WERI-Rb-1 (cell line): Measurements from ENCODE around the gene XPO5.

Experiments used
- DNase-seq: peaks from one replicate; pipeline ENCODE4 v3.0.0-alpha.2; 2020
- H3K27ac ChIP-seq: fragments of 250-450 bp; sonication (Bioruptor Pico); 2 replicates; pipeline ENCODE4 v1.5.1; 2020; ENCODE audit warnings: mild to moderate bottlenecking, moderate library complexity
- H3K27me3 ChIP-seq: fragments of 250-450 bp; sonication (Bioruptor Pico); 2 replicates; pipeline ENCODE4 v1.5.1; 2021; ENCODE audit warnings: mild to moderate bottlenecking, low read depth, moderate library complexity; ENCODE audit not compliant: insufficient read depth, severe bottlenecking
- H3K36me3 ChIP-seq: fragments of 250-450 bp; sonication (Bioruptor Pico); 2 replicates; pipeline ENCODE4 v1.5.1; 2020; ENCODE audit warnings: mild to moderate bottlenecking, moderate library complexity
- H3K4me3 ChIP-seq: 2 replicates; pipeline ENCODE4 v1.5.1; 2011; ENCODE audit warnings: low read depth, mild to moderate bottlenecking, control low read depth, low read length
- H3K9me3 ChIP-seq: fragments of 250-450 bp; sonication (Bioruptor Pico); 2 replicates; pipeline ENCODE4 v1.5.1; 2021; ENCODE audit warnings: mild to moderate bottlenecking, moderate library complexity; ENCODE audit not compliant: severe bottlenecking
- TF ChIP-seq, protein P1 (sequence below): IDR thresholded peaks from 2 replicates; pipeline ENCODE4 v1.5.1; 2011; ENCODE audit warnings: low read depth, mild to moderate bottlenecking, control low read depth, inconsistent platforms, low read length

The XPO5 gene

DNA sequence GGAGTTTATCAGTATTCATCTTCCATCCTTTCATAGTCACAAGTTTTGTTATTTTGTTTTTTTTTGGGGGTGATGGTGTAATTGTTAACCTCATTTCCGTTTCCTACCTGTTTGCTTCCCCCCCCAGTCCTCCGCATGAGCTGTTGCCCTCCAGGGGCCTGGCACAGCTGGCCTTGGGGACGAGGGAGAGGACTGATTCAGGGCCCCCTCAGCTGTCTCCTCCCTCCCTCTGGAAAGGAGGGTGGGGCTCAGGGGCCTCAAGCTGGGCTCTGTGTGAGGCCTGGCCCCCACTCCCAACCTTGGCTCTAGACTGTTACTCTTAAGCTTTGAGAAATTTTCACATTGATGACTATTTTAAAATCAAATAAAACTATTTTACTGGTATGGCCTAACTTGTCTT, 69.7 kb downstream of the XPO5 start:
- Histone ChIP-seq H3K4me3 (no peak overlapping the region), H3K9me3 (no peaks in the 10 kb centered on the region), H3K36me3 (peaks cover 50% of the 10 kb centered on the region), H3K27ac (no peak overlapping the region), H3K27me3 (peaks cover 12% of the 10 kb centered on the region)
- TF ChIP-seq, protein P1, sequence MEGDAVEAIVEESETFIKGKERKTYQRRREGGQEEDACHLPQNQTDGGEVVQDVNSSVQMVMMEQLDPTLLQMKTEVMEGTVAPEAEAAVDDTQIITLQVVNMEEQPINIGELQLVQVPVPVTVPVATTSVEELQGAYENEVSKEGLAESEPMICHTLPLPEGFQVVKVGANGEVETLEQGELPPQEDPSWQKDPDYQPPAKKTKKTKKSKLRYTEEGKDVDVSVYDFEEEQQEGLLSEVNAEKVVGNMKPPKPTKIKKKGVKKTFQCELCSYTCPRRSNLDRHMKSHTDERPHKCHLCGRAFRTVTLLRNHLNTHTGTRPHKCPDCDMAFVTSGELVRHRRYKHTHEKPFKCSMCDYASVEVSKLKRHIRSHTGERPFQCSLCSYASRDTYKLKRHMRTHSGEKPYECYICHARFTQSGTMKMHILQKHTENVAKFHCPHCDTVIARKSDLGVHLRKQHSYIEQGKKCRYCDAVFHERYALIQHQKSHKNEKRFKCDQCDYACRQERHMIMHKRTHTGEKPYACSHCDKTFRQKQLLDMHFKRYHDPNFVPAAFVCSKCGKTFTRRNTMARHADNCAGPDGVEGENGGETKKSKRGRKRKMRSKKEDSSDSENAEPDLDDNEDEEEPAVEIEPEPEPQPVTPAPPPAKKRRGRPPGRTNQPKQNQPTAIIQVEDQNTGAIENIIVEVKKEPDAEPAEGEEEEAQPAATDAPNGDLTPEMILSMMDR: no peak
- no peak for DNase-seq

DNA sequence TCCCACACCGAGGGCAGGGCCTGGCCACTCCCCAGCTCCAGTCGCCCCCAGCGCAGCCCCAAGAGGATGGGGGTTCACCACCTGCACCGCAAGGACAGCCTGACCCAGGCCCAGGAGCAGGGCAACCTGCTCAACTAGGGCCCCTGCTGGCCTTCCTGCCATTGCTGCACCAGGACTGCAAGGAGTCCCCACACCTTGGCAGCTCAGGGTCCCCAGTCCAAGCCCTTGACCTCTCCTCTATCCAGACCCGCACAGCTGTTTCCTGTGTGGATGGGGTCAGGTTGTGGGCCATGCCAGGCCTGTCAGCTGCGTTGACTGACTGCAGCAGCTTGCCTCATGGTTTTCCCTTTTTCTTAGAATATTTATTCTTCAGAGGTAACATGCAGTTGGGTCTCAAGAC, 70.1 kb downstream of the XPO5 start:
- no peak for DNase-seq
- Histone ChIP-seq H3K27ac (no peak overlapping the region), H3K9me3 (no peaks in the 10 kb centered on the region), H3K27me3 (peaks cover 12% of the 10 kb centered on the region), H3K36me3 (peaks cover 50% of the 10 kb centered on the region), H3K4me3 (no peak overlapping the region)
- TF ChIP-seq, protein P1: peak; percentile 40

DNA sequence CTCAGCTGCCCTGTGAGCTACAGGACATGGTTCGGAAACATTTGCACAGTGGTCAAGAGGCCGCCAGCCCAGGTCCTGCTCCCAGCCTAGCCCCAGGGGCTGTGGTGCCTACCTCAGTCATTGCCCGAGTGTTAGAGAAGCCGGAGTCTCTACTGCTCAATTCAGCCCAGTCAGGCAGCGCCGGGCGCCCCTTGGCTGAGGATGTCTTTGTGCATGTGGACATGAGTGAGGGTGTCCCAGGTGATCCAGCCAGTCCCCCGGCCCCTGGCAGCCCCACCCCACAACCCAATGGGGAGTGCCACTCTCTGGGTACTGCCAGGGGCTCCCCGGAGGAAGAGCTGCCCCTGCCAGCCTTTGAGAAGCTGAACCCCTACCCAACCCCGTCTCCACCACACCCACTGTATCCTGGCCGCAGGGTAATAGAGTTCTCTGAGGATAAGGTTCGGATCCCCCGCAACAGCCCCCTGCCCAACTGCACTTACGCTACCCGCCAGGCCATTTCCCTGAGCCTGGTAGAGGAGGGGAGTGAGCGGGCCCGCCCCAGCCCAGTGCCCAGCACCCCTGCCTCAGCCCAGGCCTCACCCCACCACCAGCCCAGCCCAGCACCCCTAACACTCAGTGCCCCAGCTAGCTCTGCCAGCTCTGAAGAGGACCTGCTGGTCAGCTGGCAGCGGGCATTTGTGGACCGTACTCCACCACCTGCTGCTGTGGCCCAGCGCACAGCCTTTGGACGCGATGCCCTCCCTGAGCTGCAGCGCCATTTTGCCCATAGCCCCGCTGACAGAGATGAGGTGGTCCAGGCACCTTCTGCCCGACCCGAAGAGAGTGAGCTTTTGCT, 70.9 kb downstream of the XPO5 start:
- Histone ChIP-seq H3K27me3 (peaks cover 12% of the 10 kb centered on the region), H3K36me3 (peaks cover 57% of the 10 kb centered on the region), H3K4me3 (no peak overlapping the region), H3K27ac (no peak overlapping the region), H3K9me3 (no peaks in the 10 kb centered on the region)
- DNase-seq: no peak
- TF ChIP-seq, protein P1: no peak

DNA sequence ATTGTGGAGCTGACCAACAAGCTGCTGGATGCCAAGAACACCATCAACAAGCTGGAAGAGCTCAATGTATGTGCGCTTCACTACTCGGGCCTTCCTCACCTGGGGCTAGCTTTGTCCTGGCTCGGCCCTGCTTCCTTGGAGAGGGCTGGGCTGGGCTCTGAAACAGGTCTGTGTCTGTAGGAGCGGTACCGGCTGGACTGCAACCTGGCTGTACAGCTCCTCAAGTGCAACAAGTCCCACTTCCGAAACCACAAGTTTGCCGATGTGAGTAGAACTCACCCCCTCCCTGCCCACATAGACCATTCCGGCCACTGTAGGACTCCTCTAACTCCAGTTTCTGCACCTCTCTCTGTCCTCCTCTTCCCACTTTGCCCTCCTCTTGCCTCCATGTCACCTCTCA, 72.4 kb downstream of the XPO5 start:
- peaks cover 72% of the 10 kb centered on the region for H3K36me3 ChIP-seq
- DNase-seq: no peak
- no peak overlapping the region for H3K4me3 ChIP-seq
- peaks cover under 1% of the 10 kb centered on the region for H3K27me3 ChIP-seq
- TF ChIP-seq, protein P1: no peak
- H3K27ac ChIP-seq: no peak overlapping the region
- H3K9me3 ChIP-seq: no peaks in the 10 kb centered on the region

DNA sequence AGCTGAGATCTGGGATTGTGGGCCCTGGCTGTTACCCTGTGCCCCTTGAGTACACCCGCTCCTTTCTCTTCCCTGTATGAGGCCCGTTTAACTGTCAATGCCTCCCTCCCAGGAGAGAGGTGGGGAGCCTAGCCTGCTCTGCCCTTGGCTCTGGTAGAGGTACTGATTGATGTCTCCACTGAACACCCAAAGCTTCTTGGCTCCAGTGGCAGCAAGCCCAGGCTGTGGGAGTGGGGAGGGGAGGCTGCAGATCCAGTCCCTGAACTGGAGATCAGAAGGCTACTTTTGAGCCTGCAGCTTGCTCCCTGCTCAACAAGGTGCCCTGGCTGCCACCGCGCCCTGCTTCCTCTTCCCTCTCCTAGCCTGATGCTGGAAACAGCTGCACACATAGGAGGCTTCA, 73.2 kb downstream of the XPO5 start:
- TF ChIP-seq, protein P1: no peak
- no peak for DNase-seq
- Histone ChIP-seq H3K27me3 (no peaks in the 10 kb centered on the region), H3K9me3 (no peaks in the 10 kb centered on the region), H3K4me3 (no peak overlapping the region), H3K27ac (no peak overlapping the region), H3K36me3 (peaks cover 80% of the 10 kb centered on the region)

DNA sequence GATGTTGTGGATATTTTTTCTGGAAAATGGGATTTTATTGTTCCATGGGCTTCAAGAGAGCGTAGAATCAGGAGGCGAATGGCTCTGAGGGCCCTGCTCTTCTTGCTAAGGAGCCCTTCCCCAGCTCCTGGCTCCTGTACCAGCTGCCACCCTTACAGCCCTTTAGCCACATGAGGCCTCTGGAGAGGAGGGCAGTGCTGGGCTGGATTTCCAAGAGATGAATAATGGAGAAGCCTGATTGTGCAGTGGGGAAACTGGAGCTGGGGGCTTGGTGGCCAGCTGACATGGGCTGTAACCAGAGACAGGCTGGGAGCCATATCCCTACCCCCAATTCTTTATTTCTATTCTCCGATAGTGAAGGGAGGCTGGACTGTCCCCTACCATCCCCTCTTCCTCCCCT, 74.9 kb downstream of the XPO5 start:
- peaks cover 82% of the 10 kb centered on the region for H3K36me3 ChIP-seq
- H3K4me3 ChIP-seq: no peak overlapping the region
- H3K27me3 ChIP-seq: no peaks in the 10 kb centered on the region
- DNase-seq: no peak
- TF ChIP-seq, protein P1: no peak
- no peaks in the 10 kb centered on the region for H3K9me3 ChIP-seq
- no peak overlapping the region for H3K27ac ChIP-seq
